GF-D8 (cell line): ENCODE data around the gene PTPN14.

Source experiments
- DNase-seq: peaks from one replicate; lab custom pipeline; 2025; lab: John Stamatoyannopoulos, UW

PTPN14 gene

GRCh38 chr1:214568328-214568727 lies 16.9 kb upstream of the PTPN14 start:
- no peak for DNase-seq

- DNase-seq, result no peak
Measured at GRCh38 chr1:214567481-214567980, 16.1 kb upstream of the PTPN14 start.

DNA sequence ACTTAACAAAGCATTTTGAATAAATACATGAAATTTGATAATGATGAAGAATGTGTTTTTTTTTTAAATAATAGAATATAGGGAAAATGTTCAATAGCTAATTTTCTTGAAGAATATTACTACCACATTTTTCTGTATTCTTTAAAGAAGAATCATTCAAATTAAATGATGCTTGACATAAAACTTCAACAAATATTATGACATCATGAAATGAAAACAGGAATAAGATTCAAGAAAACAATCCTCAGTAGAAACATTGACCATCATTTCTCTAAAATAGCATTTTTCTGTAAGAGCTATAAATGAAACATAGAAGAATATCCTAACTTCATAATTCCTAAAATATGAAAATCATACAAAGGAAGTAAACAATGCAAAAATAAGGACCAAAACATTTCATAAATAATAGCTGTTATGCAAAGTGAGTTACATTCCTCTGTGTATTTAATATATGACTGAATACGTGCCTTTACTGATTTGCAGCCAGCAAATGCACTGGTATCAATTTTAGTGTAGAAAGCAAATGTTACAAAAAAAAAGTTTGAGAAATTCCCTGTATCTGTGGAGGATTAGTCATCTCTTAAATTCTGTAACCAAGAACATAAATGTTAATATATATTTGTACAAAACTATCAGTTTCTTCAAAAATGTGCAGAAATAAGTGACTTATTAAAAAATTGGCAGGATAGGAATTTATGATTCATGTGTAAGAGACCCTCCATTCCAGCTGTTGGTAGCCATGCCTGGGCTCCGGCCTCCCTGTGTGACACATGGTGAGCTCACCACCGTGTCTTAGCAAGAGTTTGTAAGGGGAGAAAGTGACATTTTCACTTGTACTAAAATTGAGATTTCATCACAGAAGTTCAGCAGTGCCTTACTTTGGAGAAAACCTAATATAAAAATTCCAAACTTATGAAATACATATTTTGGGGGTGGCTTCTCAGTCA lies 15.0 kb upstream of the PTPN14 start:
- no peak for DNase-seq

DNA sequence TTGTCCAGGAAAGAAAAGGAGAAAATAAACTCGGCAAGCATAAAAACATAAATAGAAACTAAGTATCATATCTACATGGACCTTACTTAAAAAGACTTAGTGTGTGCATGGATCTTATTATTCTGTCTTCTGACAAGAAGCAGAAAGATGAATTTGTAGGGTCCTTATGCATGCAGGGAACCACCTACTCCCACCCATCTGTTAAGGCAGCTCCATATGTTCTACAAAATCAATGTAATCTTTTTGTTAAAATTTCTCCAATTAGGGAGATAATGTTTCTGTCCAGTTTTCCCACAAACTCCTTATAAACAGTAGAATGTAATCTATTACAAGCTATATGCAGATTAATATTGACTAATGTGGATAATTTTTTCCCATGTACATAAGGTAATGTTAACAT lies 13.9 kb upstream of the PTPN14 start:
- DNase-seq, result no peak

- DNase-seq, result no peak
Measured at GRCh38 chr1:214563881-214564280, 12.5 kb upstream of the PTPN14 start.

- DNase-seq, result no peak
Measured at GRCh38 chr1:214557952-214558735, 6.7 kb upstream of the PTPN14 start.

GRCh38 chr1:214553142-214553710 lies 1.8 kb upstream of the PTPN14 start:
- no peak for DNase-seq

DNA sequence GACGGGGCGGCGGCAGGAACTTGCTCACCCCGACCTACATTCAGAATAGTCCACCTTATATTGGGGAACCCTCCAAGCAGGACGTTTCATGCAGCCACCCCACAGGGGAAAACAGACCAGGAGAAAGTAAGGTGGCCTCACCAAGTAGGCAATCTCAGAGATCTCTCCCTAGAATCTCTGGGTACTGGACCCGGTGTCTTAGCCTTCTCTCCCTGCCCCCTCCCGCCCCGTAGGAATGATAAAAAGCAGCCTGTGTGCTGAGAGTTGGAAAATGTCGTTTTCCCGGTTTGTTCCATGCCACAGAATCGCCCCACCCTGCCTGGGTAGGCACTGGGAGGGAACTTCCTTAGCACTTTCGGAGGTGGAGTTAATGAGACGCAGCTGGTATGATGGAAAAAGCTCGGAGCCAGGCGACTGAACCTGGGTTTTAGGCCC lies 789 bp upstream of the PTPN14 start:
- DNase-seq, result no peak

- DNase-seq, result no peak
Measured at GRCh38 chr1:214550857-214551435, 456 bp downstream of the PTPN14 start.

DNA sequence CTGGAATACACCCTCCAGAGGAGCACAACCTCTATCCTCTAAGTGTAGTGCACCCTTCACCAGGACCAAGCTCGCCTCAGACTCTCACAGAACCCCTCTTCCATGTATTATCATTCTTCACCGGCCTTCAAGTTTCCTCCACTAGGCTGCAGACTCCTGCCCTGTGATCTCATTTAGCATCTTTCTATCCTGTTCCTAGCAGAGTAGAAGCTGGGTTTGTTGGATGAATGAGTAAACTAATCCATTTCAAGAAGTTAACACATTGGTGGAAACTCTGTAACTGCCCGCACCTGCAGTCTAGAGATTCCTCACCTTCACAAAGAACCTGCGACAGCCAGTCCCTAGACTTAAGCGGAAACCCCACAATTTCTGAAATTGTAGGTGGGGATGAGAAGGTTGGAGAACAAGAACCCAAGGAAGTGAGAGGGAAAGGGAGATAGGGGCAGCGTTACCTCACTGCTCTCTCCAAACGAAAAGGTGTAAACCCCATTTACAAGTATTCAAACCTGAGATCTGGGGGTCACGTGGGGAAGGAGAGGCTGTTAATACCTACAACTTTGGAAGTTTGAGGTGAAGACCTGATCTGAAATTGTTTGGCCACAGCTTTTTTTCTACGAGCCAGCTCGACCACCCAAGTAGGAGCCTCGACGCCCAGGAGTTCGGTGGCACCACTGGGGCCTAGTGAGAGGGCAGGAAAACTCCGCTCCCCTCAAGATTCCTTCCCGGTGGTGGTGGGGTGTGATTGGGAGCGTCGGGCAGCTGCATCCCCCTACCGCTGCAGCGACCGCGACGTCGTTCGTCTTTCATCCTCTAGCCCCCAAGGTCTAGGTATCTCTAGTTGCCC lies 1.2 kb downstream of the PTPN14 start:
- DNase-seq, result no peak

DNA sequence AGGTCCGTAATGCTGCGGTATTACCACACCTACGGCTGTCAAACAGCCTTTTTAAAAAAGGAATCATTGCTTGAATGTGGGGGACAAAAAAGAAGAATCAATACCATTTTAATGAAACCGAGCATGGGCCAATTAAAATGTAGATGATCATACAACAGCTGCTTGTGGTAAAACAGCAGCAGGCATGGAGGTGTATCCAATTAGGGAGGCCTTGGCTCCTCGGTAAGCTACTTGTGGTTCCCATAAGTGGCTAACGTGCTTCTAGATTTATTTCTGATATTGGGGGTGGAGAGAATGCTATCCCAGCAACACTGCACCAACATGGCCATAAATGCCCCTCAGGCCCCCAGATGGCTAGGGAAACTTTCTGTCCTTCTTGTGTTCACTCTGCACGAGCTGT lies 1.8 kb downstream of the PTPN14 start:
- DNase-seq, result no peak

- DNase-seq, result no peak
Measured at GRCh38 chr1:214548988-214549387, 2.4 kb downstream of the PTPN14 start.

- no peak for DNase-seq
Measured at GRCh38 chr1:214548271-214548670, 3.1 kb downstream of the PTPN14 start.

DNA sequence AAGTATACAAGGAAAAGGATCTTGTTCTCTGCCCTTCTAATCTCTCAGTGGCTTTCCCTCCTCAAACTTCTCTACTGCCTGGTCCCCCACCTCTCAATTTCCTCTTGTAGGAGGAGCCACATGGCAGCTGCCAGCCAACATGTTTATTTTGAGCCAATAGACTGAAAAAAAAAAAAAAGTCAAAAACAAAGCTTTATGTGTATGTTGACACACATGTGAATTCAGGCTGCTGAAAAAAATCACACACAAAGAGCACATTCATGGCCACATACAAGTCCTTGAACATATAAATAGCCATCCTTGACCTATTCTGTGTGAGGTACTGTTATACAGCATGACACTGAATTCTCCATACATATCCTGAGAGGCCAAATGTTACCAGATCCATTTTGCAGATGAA lies 3.7 kb downstream of the PTPN14 start:
- DNase-seq, result no peak

DNA sequence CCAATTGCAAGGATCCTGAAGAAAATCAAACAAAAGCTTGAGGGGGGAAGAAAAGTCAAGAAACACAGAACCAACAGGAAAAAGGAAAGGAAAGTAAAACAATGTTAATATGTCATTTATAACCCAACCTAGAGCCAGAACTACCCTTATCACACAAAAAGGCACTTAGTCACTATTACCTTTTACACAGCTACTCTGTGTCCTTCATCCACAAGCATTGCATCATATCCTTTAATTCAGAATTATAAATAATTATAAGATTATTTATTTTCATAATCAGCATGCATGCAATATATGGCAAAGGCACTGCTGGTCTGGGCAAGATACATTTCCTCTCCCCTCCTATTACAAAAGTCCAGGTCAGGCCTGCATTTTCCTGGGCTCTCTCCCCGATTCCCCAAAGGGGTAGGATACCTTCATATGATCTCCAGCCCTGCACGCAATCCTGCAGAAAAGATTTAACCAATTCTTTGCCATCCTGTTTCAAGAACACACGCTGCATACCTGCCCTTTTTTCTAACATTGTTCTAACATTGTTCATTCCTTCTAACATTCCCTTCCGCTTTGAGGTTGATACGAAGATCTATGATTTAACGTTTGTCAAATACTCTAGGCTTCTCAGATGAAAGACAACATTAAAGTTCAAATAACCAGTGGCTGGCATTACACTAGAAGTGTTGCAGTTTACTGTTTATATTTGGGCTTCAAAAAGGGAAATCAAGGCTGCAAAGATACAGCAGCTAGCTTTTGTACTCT lies 4.3 kb downstream of the PTPN14 start:
- no peak for DNase-seq

- DNase-seq, result no peak
Measured at GRCh38 chr1:214546084-214546483, 5.3 kb downstream of the PTPN14 start.

GRCh38 chr1:214545293-214545692 lies 6.1 kb downstream of the PTPN14 start:
- DNase-seq, result no peak

DNA sequence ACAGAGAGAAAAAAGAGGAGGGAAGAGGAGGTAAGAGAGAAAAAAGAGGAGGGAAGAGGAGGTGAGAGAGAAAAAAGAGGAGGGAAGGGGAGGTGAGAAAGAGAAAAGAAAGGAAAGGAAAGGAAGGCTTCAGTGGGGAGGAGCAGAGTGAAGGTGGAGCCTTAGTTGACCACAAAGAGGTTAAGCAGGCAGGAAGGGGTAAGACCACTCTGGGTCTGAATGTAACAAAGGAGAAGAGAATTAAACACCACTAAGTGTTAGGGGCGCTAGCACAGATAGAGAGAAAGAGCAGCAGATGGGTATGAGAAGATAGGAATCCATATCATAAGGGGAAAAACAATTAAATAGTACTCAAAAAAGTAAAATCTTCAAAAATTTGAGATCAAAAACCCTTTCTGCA lies 6.6 kb downstream of the PTPN14 start:
- DNase-seq, result no peak

DNA sequence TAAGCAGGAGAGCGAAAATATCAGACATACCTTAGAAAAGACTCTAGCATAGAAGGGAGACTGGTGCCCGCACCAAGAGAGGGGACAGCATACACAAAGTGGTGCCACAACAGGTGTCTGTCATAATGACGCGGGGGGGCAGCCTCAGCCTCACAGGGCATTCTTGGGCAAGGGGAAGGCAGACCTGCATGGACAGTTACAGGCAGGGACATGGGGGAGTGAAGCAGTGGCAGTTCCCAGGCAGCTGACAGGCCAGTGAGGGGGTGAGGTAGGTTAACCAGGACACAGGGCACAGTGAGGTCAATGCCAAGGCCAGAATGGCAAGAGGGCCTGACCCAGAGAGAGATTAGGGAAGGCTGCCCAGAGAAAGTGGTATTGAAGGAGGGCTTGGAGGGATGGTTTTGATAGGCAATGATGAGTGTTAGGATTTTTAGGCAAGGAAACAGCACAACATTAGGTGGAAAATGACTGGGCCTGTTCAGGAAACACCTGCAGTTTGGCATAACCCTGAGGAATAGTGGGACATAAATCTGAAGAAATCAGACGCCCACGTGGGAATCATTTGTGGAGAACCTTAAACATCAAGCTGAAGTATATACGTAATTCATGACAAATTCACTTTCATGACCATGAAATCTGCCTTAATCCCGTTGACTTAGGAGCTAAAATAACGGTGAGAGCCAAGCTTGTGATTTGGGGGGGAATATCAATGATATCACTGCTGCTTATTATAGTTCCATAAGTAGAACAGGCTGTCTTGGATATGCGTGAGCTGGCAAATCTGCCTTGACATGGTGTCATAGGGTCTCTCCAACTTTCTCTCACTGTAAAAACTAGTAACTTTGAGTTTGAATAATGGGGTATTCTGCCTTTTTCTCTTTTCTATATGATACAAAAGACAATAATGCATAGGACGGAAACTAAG lies 8.9 kb downstream of the PTPN14 start:
- no peak for DNase-seq
